OCI-LY3 (cell line): ENCODE data around the gene AKNA.

Experiments used
- CTCF ChIP-seq: fragments of 200-600, 300-600 bp; sonication (generic); IDR thresholded peaks from 2 replicates; pipeline ENCODE4 v1.5.1; 2014; ENCODE audit warnings: antibody characterized with exemption, low read length, low read depth
- EZH2phosphoT487 ChIP-seq: fragments of 200-600 bp; shearing (Covaris generic); IDR thresholded peaks from 2 replicates; pipeline ENCODE4 v1.6.1; 2018; ENCODE audit warnings: antibody characterized with exemption, mixed run types, low read depth

GRCh38 chr9:114366334-114367128 lies 21.3 kb downstream of the AKNA start:
- no peak for TF ChIP-seq CTCF
- no peak for TF ChIP-seq EZH2phosphoT487
